ENCODE data around the gene EIF4B.
"Not testable (repeated sequence)": the region's sequence is repeated elsewhere in the genome, so short reads cannot be mapped to it uniquely, and the experiment has no call there.

EIF4B gene

DNA sequence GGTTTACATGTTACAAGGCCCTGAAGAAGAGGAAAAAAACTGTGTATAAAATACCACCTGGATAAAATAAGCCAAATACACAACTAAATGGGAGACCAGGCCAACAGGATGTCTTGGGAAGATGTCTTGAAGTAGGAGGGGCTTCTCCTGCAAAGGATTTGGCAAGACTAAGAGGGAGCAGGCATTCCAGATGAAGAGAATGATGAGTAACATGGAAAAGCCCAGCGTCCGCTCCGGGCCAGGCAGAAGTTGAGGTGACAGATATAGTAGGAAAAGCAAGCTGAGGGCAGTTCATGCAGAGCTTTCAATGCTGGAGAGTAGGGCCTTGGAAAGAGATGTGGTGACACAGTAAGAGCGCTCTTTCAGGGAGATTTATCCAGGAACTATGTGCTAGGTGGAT is 16.1 kb upstream of the EIF4B start:
- H3K4me1 ChIP-seq (ENCODE audit: insufficient read depth, low read length, poor library complexity, severe bottlenecking): no peaks in the 10 kb centered on the region
- no peak overlapping the region for H3K9ac ChIP-seq (ENCODE audit: low read depth, low read length, poor library complexity, severe bottlenecking)
- no peaks in the 10 kb centered on the region for H3F3A ChIP-seq (ENCODE audit: low read depth)
- no peaks in the 10 kb centered on the region for H3K9me3 ChIP-seq (ENCODE audit: insufficient read depth, low read depth, low read length)
- H3K4me3 ChIP-seq (ENCODE audit: low read length, poor library complexity, severe bottlenecking): no peak overlapping the region
- H4K20me1 ChIP-seq (ENCODE audit: insufficient read depth, low read length, poor library complexity, severe bottlenecking): no peaks in the 10 kb centered on the region
- no peaks in the 10 kb centered on the region for H3K36me3 ChIP-seq (ENCODE audit: insufficient read depth, low read length)
- no peaks in the 10 kb centered on the region for H3K79me2 ChIP-seq (ENCODE audit: insufficient read depth, low read length)
- no peaks in the 10 kb centered on the region for H3K9me2 ChIP-seq (replicated peaks; ENCODE audit: low read depth, low read length)
- H3K27me3 ChIP-seq (ENCODE audit: insufficient read depth, low read length, poor library complexity, severe bottlenecking): no peaks in the 10 kb centered on the region
- TF ChIP-seq EZH2phosphoT487 (IDR thresholded peaks at IDR 0.05; ENCODE audit: borderline replicate concordance): no peak
- TF ChIP-seq, protein P1, sequence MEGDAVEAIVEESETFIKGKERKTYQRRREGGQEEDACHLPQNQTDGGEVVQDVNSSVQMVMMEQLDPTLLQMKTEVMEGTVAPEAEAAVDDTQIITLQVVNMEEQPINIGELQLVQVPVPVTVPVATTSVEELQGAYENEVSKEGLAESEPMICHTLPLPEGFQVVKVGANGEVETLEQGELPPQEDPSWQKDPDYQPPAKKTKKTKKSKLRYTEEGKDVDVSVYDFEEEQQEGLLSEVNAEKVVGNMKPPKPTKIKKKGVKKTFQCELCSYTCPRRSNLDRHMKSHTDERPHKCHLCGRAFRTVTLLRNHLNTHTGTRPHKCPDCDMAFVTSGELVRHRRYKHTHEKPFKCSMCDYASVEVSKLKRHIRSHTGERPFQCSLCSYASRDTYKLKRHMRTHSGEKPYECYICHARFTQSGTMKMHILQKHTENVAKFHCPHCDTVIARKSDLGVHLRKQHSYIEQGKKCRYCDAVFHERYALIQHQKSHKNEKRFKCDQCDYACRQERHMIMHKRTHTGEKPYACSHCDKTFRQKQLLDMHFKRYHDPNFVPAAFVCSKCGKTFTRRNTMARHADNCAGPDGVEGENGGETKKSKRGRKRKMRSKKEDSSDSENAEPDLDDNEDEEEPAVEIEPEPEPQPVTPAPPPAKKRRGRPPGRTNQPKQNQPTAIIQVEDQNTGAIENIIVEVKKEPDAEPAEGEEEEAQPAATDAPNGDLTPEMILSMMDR (conservative IDR thresholded peaks at IDR 0.05; ENCODE audit: low read length): no peak
- H3K4me2 ChIP-seq (ENCODE audit: low read depth, low read length, poor library complexity, severe bottlenecking): no peak overlapping the region
- no peak overlapping the region for H2AFZ ChIP-seq (ENCODE audit: low read length)

DNA sequence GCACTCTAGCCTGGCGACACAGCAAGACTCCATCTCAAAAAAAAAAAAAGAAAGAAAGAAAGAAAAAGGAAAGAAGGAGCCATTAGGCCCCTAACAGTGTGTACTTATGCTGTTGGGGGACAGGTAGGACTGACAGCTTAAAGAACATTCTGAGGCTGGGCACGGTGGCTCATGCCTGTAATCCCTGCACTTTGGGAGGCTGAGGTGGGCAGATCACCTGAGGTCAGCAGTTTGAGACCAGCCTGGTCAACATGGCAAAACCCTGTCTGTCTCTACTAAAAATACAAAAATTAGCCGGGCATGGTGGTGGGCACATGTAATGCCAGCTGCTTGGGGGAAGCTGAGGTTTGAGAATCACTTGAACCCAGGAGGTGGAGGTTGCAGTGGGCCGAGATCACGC is 14.0 kb upstream of the EIF4B start:
- not testable (repeated sequence) for H3K36me3 ChIP-seq (ENCODE audit: insufficient read depth, low read length); H3K4me3 ChIP-seq (ENCODE audit: low read length, poor library complexity, severe bottlenecking); H3K9me2 ChIP-seq (replicated peaks; ENCODE audit: low read depth, low read length); H3K27me3 ChIP-seq (ENCODE audit: insufficient read depth, low read length, poor library complexity, severe bottlenecking); H3K4me2 ChIP-seq (ENCODE audit: low read depth, low read length, poor library complexity, severe bottlenecking); H3K4me1 ChIP-seq (ENCODE audit: insufficient read depth, low read length, poor library complexity, severe bottlenecking); H3K9ac ChIP-seq (ENCODE audit: low read depth, low read length, poor library complexity, severe bottlenecking); H3F3A ChIP-seq (ENCODE audit: low read depth); H4K20me1 ChIP-seq (ENCODE audit: insufficient read depth, low read length, poor library complexity, severe bottlenecking); H3K79me2 ChIP-seq (ENCODE audit: insufficient read depth, low read length); H2AFZ ChIP-seq (ENCODE audit: low read length); H3K9me3 ChIP-seq (ENCODE audit: insufficient read depth, low read depth, low read length)

DNA sequence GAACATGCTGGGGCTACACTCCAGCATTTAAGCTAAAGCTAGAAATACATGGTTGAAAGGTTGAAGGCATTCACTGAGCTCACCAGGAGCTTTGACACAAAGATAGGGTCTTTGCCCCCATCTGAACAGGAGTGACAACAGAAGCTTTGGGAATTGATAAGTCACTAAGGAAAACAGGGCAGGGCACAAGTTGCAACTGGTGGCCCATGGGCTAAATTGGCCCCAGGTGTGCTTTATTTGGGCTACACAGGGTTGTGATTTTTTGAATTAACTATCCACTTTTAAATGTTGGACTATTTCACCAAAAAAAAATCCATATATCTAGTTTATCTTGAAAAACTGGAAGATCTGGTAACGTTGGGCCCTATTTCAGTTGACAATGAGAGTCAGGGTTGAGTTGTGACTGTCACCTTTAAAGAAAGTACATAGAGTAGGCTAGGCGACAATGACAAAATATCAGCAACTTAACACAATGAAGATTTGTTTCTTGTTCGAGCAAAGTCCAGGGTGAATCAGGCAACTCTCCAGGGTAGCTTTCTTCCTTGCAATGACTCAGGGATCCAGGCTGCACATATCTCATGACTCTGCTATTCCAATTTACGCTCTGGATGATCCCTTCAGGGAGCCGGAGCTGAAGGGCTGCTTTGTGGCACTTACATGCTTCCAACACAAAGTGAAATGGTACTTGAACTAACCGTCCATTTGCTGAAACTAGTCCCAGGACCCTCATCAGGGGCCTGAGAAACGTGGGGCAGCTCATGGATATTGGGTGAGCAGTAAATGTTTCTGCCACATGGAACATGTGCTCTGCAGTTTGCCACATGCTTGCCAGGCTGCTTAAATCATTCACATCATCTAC is 13.3 kb upstream of the EIF4B start:
- no peaks in the 10 kb centered on the region for H4K20me1 ChIP-seq (ENCODE audit: insufficient read depth, low read length, poor library complexity, severe bottlenecking)
- no peak overlapping the region for H3K4me2 ChIP-seq (ENCODE audit: low read depth, low read length, poor library complexity, severe bottlenecking)
- H3K9me3 ChIP-seq (ENCODE audit: insufficient read depth, low read depth, low read length): no peaks in the 10 kb centered on the region
- H3K79me2 ChIP-seq (ENCODE audit: insufficient read depth, low read length): no peaks in the 10 kb centered on the region
- H3K9me2 ChIP-seq (replicated peaks; ENCODE audit: low read depth, low read length): no peaks in the 10 kb centered on the region
- TF ChIP-seq, protein P1 (conservative IDR thresholded peaks at IDR 0.05; ENCODE audit: low read length): no peak
- no peak for TF ChIP-seq EZH2phosphoT487 (IDR thresholded peaks at IDR 0.05; ENCODE audit: borderline replicate concordance)
- no peaks in the 10 kb centered on the region for H3K36me3 ChIP-seq (ENCODE audit: insufficient read depth, low read length)
- no peaks in the 10 kb centered on the region for H3K4me1 ChIP-seq (ENCODE audit: insufficient read depth, low read length, poor library complexity, severe bottlenecking)
- H3K27me3 ChIP-seq (ENCODE audit: insufficient read depth, low read length, poor library complexity, severe bottlenecking): no peaks in the 10 kb centered on the region
- no peaks in the 10 kb centered on the region for H3F3A ChIP-seq (ENCODE audit: low read depth)
- no peak overlapping the region for H3K4me3 ChIP-seq (ENCODE audit: low read length, poor library complexity, severe bottlenecking)
- H2AFZ ChIP-seq (ENCODE audit: low read length): no peak overlapping the region
- H3K9ac ChIP-seq (ENCODE audit: low read depth, low read length, poor library complexity, severe bottlenecking): no peak overlapping the region

DNA sequence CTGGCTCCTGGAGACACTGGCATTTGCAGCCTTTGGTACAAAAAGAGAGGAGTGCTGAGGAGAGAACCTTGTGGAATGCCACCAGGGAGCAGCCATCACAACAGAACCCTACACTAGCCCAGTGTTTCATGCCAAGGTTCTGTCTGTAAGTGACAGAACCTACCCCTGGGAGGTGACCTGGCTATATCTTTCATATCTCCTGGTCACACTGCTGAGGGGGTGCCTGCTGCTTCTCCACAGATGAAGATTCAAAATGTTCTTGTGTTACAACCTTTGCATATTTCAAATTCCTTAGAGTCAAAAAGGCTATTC is 12.7 kb upstream of the EIF4B start:
- Histone ChIP-seq H3K36me3 (ENCODE audit: insufficient read depth, low read length) (no peaks in the 10 kb centered on the region), H3K27me3 (ENCODE audit: insufficient read depth, low read length, poor library complexity, severe bottlenecking) (no peaks in the 10 kb centered on the region), H3F3A (ENCODE audit: low read depth) (no peaks in the 10 kb centered on the region), H3K9me2 (replicated peaks; ENCODE audit: low read depth, low read length) (no peaks in the 10 kb centered on the region), H3K9me3 (ENCODE audit: insufficient read depth, low read depth, low read length) (no peaks in the 10 kb centered on the region), H3K4me2 (ENCODE audit: low read depth, low read length, poor library complexity, severe bottlenecking) (no peak overlapping the region), H3K4me1 (ENCODE audit: insufficient read depth, low read length, poor library complexity, severe bottlenecking) (no peaks in the 10 kb centered on the region), H4K20me1 (ENCODE audit: insufficient read depth, low read length, poor library complexity, severe bottlenecking) (no peaks in the 10 kb centered on the region), H3K4me3 (ENCODE audit: low read length, poor library complexity, severe bottlenecking) (no peak overlapping the region), H3K79me2 (ENCODE audit: insufficient read depth, low read length) (no peaks in the 10 kb centered on the region), H2AFZ (ENCODE audit: low read length) (no peak overlapping the region), H3K9ac (ENCODE audit: low read depth, low read length, poor library complexity, severe bottlenecking) (no peak overlapping the region)
- TF ChIP-seq EZH2phosphoT487 (IDR thresholded peaks at IDR 0.05; ENCODE audit: borderline replicate concordance): no peak
- TF ChIP-seq, protein P1 (conservative IDR thresholded peaks at IDR 0.05; ENCODE audit: low read length): no peak
